ENCODE data around the gene RXFP1.

RXFP1 gene

GRCh38 chr4:158566860-158567259 lies 45.2 kb downstream of the RXFP1 start:
- TF ChIP-seq FOXP2 (optimal IDR thresholded peaks at IDR 0.05; ENCODE audit: control extremely low read depth, extremely low read length, insufficient read depth), result no peak
- no peak for TF ChIP-seq POLR2AphosphoS5 (IDR thresholded peaks at IDR 0.05; ENCODE audit: borderline replicate concordance, low read depth, low read length)
- TF ChIP-seq EZH2 (IDR thresholded peaks at IDR 0.05), result no peak
- Histone ChIP-seq H3K36me3 (ENCODE audit: insufficient read depth, low read length) (no peaks in the 10 kb centered on the region), H3K9ac (ENCODE audit: insufficient read length) (no peak overlapping the region), H3K27ac (no peak overlapping the region), H3K9me3 (ENCODE audit: low read depth, low read length) (no peaks in the 10 kb centered on the region), H3K4me3 (no peak overlapping the region)
- DNase-seq (ENCODE audit: low read depth, low spot score), result no peak

GRCh38 chr4:158571736-158572135 lies 50.1 kb downstream of the RXFP1 start:
- TF ChIP-seq FOXP2 (optimal IDR thresholded peaks at IDR 0.05; ENCODE audit: control extremely low read depth, extremely low read length, insufficient read depth) (no peak), POLR2AphosphoS5 (IDR thresholded peaks at IDR 0.05; ENCODE audit: borderline replicate concordance, low read depth, low read length) (no peak), EZH2 (IDR thresholded peaks at IDR 0.05) (no peak)
- Histone ChIP-seq H3K4me3 (no peak overlapping the region), H3K9me3 (ENCODE audit: low read depth, low read length) (no peaks in the 10 kb centered on the region), H3K36me3 (ENCODE audit: insufficient read depth, low read length) (no peaks in the 10 kb centered on the region), H3K9ac (ENCODE audit: insufficient read length) (no peak overlapping the region), H3K27ac (no peak overlapping the region)
- no peak for DNase-seq (ENCODE audit: low read depth, low spot score)

GRCh38 chr4:158572608-158573007 lies 50.9 kb downstream of the RXFP1 start:
- H3K9me3 ChIP-seq (ENCODE audit: low read depth, low read length), result no peaks in the 10 kb centered on the region
- no peak overlapping the region for H3K4me3 ChIP-seq
- no peak for DNase-seq (ENCODE audit: low read depth, low spot score)
- H3K9ac ChIP-seq (ENCODE audit: insufficient read length), result no peak overlapping the region
- no peak for TF ChIP-seq FOXP2 (optimal IDR thresholded peaks at IDR 0.05; ENCODE audit: control extremely low read depth, extremely low read length, insufficient read depth)
- no peak for TF ChIP-seq POLR2AphosphoS5 (IDR thresholded peaks at IDR 0.05; ENCODE audit: borderline replicate concordance, low read depth, low read length)
- no peak for TF ChIP-seq EZH2 (IDR thresholded peaks at IDR 0.05)
- H3K27ac ChIP-seq, result no peak overlapping the region
- H3K36me3 ChIP-seq (ENCODE audit: insufficient read depth, low read length), result no peaks in the 10 kb centered on the region

DNA sequence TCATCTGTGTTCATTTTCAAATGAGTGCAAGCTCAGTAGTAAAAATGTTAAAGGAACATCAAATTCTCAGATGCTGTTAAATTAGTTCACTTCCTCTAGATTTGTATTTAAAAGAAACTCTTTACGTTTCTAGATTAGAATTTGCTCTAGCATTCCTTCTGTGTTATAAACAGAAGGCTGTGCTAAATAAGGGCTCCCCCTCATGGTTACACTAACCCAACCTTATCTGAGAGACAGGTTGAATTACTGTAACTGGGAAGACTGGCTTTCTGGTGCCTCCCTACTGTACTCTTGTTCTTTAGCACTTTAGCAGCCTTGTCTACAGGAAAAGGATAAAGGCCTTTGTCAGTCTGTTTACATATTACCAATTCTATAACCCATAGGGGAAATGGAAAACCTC lies 56.8 kb downstream of the RXFP1 start:
- Histone ChIP-seq H3K36me3 (ENCODE audit: insufficient read depth, low read length) (no peaks in the 10 kb centered on the region), H3K27ac (no peak overlapping the region), H3K4me3 (no peak overlapping the region), H3K9ac (ENCODE audit: insufficient read length) (no peak overlapping the region), H3K9me3 (ENCODE audit: low read depth, low read length) (no peaks in the 10 kb centered on the region)
- DNase-seq (ENCODE audit: low read depth, low spot score), result no peak
- TF ChIP-seq EZH2 (IDR thresholded peaks at IDR 0.05), result no peak

DNA sequence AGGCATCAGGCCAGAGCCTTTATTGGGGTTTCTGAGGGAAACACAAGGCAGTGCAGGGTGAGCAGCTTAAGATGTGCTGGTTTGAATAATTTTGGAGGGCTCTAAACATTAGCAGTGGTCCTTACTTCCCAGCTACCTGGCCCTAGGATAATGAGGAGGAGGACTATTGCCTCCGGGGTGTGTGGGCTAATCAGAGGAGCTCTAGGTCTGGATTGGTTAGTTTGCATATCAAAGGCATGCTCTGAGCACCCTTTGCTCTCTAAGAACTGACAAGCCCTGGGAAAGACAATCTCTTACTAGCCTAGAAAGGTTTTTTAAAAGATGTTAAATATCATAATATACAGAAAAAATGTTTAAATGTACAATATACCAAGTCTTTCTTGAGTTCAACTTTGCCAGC lies 58.4 kb downstream of the RXFP1 start:
- H3K4me3 ChIP-seq, result no peak overlapping the region
- no peak for DNase-seq (ENCODE audit: low read depth, low spot score)
- no peaks in the 10 kb centered on the region for H3K36me3 ChIP-seq (ENCODE audit: insufficient read depth, low read length)
- TF ChIP-seq EZH2 (IDR thresholded peaks at IDR 0.05) (no peak), FOXP2 (optimal IDR thresholded peaks at IDR 0.05; ENCODE audit: control extremely low read depth, extremely low read length, insufficient read depth) (no peak), POLR2AphosphoS5 (IDR thresholded peaks at IDR 0.05; ENCODE audit: borderline replicate concordance, low read depth, low read length) (no peak)
- no peak overlapping the region for H3K9ac ChIP-seq (ENCODE audit: insufficient read length)
- no peaks in the 10 kb centered on the region for H3K9me3 ChIP-seq (ENCODE audit: low read depth, low read length)
- H3K27ac ChIP-seq, result no peak overlapping the region

GRCh38 chr4:158581161-158581560 lies 59.5 kb downstream of the RXFP1 start:
- TF ChIP-seq FOXP2 (optimal IDR thresholded peaks at IDR 0.05; ENCODE audit: control extremely low read depth, extremely low read length, insufficient read depth), result no peak
- no peak for TF ChIP-seq EZH2 (IDR thresholded peaks at IDR 0.05)
- TF ChIP-seq POLR2AphosphoS5 (IDR thresholded peaks at IDR 0.05; ENCODE audit: borderline replicate concordance, low read depth, low read length), result no peak
- no peak overlapping the region for H3K9ac ChIP-seq (ENCODE audit: insufficient read length)
- DNase-seq (ENCODE audit: low read depth, low spot score), result no peak
- H3K9me3 ChIP-seq (ENCODE audit: low read depth, low read length), result no peaks in the 10 kb centered on the region
- no peaks in the 10 kb centered on the region for H3K36me3 ChIP-seq (ENCODE audit: insufficient read depth, low read length)
- no peak overlapping the region for H3K4me3 ChIP-seq
- no peak overlapping the region for H3K27ac ChIP-seq

- H3K4me3 ChIP-seq, result no peak overlapping the region
- no peaks in the 10 kb centered on the region for H3K36me3 ChIP-seq (ENCODE audit: insufficient read depth, low read length)
- no peak overlapping the region for H3K9ac ChIP-seq (ENCODE audit: insufficient read length)
- H3K27ac ChIP-seq, result no peak overlapping the region
- no peak for DNase-seq (ENCODE audit: low read depth, low spot score)
- TF ChIP-seq FOXP2 (optimal IDR thresholded peaks at IDR 0.05; ENCODE audit: control extremely low read depth, extremely low read length, insufficient read depth) (no peak), EZH2 (IDR thresholded peaks at IDR 0.05) (no peak)
- H3K9me3 ChIP-seq (ENCODE audit: low read depth, low read length), result no peaks in the 10 kb centered on the region
These were observed 65.2 kb downstream of the RXFP1 start for GRCh38 chr4:158586881-158587280.

DNA sequence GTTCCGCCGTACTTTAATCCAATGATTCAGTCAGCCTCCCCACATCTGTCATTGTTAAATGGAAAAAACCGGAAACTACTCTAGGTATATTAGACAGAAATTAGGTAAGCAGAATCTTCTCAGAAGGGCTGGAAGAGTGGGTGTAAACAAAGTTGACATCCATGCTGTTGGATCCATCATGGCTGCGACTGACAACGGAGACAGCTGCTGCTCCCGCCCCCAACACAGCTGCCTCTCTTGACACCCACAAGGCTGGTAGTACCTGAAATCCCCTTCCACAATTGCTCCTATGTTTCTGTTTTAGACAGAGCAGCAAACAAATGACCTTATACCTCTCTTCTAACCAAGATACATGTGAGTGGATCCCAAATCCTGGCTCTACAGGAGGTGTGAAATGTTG lies 66.6 kb downstream of the RXFP1 start:
- H3K9me3 ChIP-seq (ENCODE audit: low read depth, low read length), result no peaks in the 10 kb centered on the region
- DNase-seq (ENCODE audit: low read depth, low spot score), result no peak
- no peak for TF ChIP-seq POLR2AphosphoS5 (IDR thresholded peaks at IDR 0.05; ENCODE audit: borderline replicate concordance, low read depth, low read length)

DNA sequence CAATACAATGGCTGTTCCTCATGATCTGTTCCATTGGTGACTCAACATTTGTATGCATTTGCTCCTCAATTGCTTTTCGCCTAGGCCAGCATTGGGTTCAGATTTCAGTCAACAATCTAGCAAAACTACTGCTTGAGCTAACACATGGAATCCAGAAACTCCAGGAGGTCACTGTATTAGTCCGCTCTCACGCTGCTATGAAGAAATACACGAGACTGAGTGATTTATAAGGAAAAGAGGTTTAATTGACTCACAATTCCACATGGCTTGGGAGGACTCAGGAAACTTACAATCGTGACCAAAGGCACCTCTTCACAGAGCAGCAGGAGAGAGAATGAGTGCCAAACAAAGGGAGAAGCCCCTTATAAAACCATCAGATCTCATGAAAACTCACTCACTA lies 67.1 kb downstream of the RXFP1 start:
- no peak overlapping the region for H3K27ac ChIP-seq
- H3K9me3 ChIP-seq (ENCODE audit: low read depth, low read length), result no peaks in the 10 kb centered on the region
- H3K4me3 ChIP-seq, result no peak overlapping the region
- no peaks in the 10 kb centered on the region for H3K36me3 ChIP-seq (ENCODE audit: insufficient read depth, low read length)
- TF ChIP-seq POLR2AphosphoS5 (IDR thresholded peaks at IDR 0.05; ENCODE audit: borderline replicate concordance, low read depth, low read length) (no peak), FOXP2 (optimal IDR thresholded peaks at IDR 0.05; ENCODE audit: control extremely low read depth, extremely low read length, insufficient read depth) (no peak), EZH2 (IDR thresholded peaks at IDR 0.05) (no peak)
- DNase-seq (ENCODE audit: low read depth, low spot score), result no peak
- no peak overlapping the region for H3K9ac ChIP-seq (ENCODE audit: insufficient read length)

More for the DNA sequence above, 66.6 kb downstream of the RXFP1 start:
- H3K27ac ChIP-seq, result no peak overlapping the region
- no peak overlapping the region for H3K4me3 ChIP-seq
- no peaks in the 10 kb centered on the region for H3K36me3 ChIP-seq (ENCODE audit: insufficient read depth, low read length)
- H3K9ac ChIP-seq (ENCODE audit: insufficient read length), result no peak overlapping the region
